OCI-LY1 (cell line): ENCODE data around the gene CDC25B.

Experiments used
- H2AFZ ChIP-seq: fragments of 200-600 bp; sonication (generic), shearing (Covaris generic); 2 replicates; pipeline ENCODE4 v1.6.0; 2014; ENCODE audit warnings: antibody characterized with exemption, mild to moderate bottlenecking, low read length
- H3F3A ChIP-seq: fragments of 200-600 bp; sonication (generic), shearing (Covaris generic); 2 replicates; pipeline ENCODE4 v1.6.0; 2014; ENCODE audit warnings: mild to moderate bottlenecking, antibody characterized with exemption, low read length, moderate library complexity; ENCODE audit not compliant: insufficient read depth
- H3K27ac ChIP-seq: fragments of 200-600 bp; sonication (generic); 2 replicates; pipeline ENCODE4 v1.5.1; 2014; ENCODE audit warnings: low read length, mixed run types, mild to moderate bottlenecking, low read depth; ENCODE audit not compliant: poor library complexity, severe bottlenecking
- H3K27me3 ChIP-seq: fragments of 200-600 bp; sonication (generic); 2 replicates; pipeline ENCODE4 v1.6.0; 2014; ENCODE audit warnings: antibody characterized with exemption, mild to moderate bottlenecking, low read length, moderate library complexity; ENCODE audit not compliant: insufficient read depth
- H3K36me3 ChIP-seq: fragments of 200-600 bp; sonication (generic); 2 replicates; pipeline ENCODE4 v1.6.1; 2014; ENCODE audit warnings: mild to moderate bottlenecking, antibody characterized with exemption, low read length, moderate library complexity, mixed read lengths; ENCODE audit not compliant: insufficient read depth
- H3K4me1 ChIP-seq: fragments of 200-600 bp; sonication (generic); 2 replicates; pipeline ENCODE4 v1.5.1; 2014; ENCODE audit warnings: mild to moderate bottlenecking, low read length, moderate library complexity; ENCODE audit not compliant: insufficient read depth, severe bottlenecking
- H3K4me2 ChIP-seq: fragments of 200-600 bp; sonication (generic), shearing (Covaris generic); 2 replicates; pipeline ENCODE4 v1.6.1; 2014; ENCODE audit warnings: low read length
- H3K4me3 ChIP-seq: fragments of 200-600 bp; sonication (generic); 2 replicates; pipeline ENCODE4 v1.5.1; 2014; ENCODE audit warnings: low read length, low read depth, mild to moderate bottlenecking, mixed read lengths; ENCODE audit not compliant: poor library complexity, severe bottlenecking
- H3K79me2 ChIP-seq: fragments of 200-600 bp; shearing (Covaris generic); 2 replicates; pipeline ENCODE4 v1.6.1; 2016; ENCODE audit warnings: mixed run types, low read length, mixed read lengths; ENCODE audit not compliant: insufficient read depth
- H3K9ac ChIP-seq: fragments of 200-600 bp; sonication (generic), shearing (Covaris generic); 2 replicates; pipeline ENCODE4 v1.6.1; 2014; ENCODE audit warnings: mild to moderate bottlenecking, low read length, mixed read lengths
- H3K9me2 ChIP-seq: fragments of 200-600 bp; sonication (generic), shearing (Covaris generic); 2 replicates; pipeline ENCODE4 v1.6.1; 2014; ENCODE audit warnings: low read depth, mild to moderate bottlenecking, low read length, mixed read lengths
- H3K9me3 ChIP-seq: fragments of 200-600 bp; shearing (Covaris generic); 2 replicates; pipeline ENCODE4 v1.6.1; 2014; ENCODE audit warnings: low read length, mixed read lengths
- H4K20me1 ChIP-seq: fragments of 200-600 bp; sonication (generic), shearing (Covaris generic); 2 replicates; pipeline ENCODE4 v1.6.0; 2016; ENCODE audit warnings: mild to moderate bottlenecking, low read length; ENCODE audit not compliant: insufficient read depth
- EZH2 ChIP-seq: fragments of 200-600 bp; sonication (generic), shearing (Covaris generic); IDR thresholded peaks from 2 replicates; pipeline ENCODE4 v1.8.0; 2017; ENCODE audit warnings: borderline replicate concordance, mixed run types, mild to moderate bottlenecking, antibody characterized with exemption, low read length, moderate library complexity, mixed read lengths
- TF ChIP-seq, protein P1 (sequence below): fragments of 200-600 bp; sonication (generic), shearing (Covaris generic); IDR thresholded peaks from 2 replicates; pipeline ENCODE4 v1.5.1; 2017; ENCODE audit warnings: mild to moderate bottlenecking, antibody characterized with exemption, low read length, moderate library complexity, mixed read lengths

CDC25B gene

GRCh38 chr20:3755814-3756480 lies 40.2 kb upstream of the CDC25B start:
- H3K9me2 ChIP-seq = no peaks in the 10 kb centered on the region
- H4K20me1 ChIP-seq = no peaks in the 10 kb centered on the region
- H3K27me3 ChIP-seq = no peaks in the 10 kb centered on the region
- peaks cover 4% of the 10 kb centered on the region for H3K4me1 ChIP-seq
- no peaks in the 10 kb centered on the region for H3K9me3 ChIP-seq
- H3K4me3 ChIP-seq = no peak overlapping the region
- H3K36me3 ChIP-seq = peaks cover 17% of the 10 kb centered on the region
- H3F3A ChIP-seq = no peaks in the 10 kb centered on the region
- H2AFZ ChIP-seq = no peak overlapping the region
- H3K79me2 ChIP-seq = no peaks in the 10 kb centered on the region
- TF ChIP-seq, protein P1, sequence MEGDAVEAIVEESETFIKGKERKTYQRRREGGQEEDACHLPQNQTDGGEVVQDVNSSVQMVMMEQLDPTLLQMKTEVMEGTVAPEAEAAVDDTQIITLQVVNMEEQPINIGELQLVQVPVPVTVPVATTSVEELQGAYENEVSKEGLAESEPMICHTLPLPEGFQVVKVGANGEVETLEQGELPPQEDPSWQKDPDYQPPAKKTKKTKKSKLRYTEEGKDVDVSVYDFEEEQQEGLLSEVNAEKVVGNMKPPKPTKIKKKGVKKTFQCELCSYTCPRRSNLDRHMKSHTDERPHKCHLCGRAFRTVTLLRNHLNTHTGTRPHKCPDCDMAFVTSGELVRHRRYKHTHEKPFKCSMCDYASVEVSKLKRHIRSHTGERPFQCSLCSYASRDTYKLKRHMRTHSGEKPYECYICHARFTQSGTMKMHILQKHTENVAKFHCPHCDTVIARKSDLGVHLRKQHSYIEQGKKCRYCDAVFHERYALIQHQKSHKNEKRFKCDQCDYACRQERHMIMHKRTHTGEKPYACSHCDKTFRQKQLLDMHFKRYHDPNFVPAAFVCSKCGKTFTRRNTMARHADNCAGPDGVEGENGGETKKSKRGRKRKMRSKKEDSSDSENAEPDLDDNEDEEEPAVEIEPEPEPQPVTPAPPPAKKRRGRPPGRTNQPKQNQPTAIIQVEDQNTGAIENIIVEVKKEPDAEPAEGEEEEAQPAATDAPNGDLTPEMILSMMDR = no peak
- no peak for TF ChIP-seq EZH2
- no peak overlapping the region for H3K27ac ChIP-seq
- H3K4me2 ChIP-seq = no peak overlapping the region
- no peak overlapping the region for H3K9ac ChIP-seq

GRCh38 chr20:3757268-3757667 lies 38.8 kb upstream of the CDC25B start:
- H3K9me2 ChIP-seq = no peaks in the 10 kb centered on the region
- TF ChIP-seq, protein P1 = no peak
- TF ChIP-seq EZH2 = no peak
- no peaks in the 10 kb centered on the region for H3F3A ChIP-seq
- no peaks in the 10 kb centered on the region for H4K20me1 ChIP-seq
- no peak overlapping the region for H2AFZ ChIP-seq
- H3K27me3 ChIP-seq = no peaks in the 10 kb centered on the region
- H3K4me2 ChIP-seq = no peak overlapping the region
- no peak overlapping the region for H3K4me3 ChIP-seq
- no peak overlapping the region for H3K27ac ChIP-seq
- peaks cover 24% of the 10 kb centered on the region for H3K36me3 ChIP-seq
- no peaks in the 10 kb centered on the region for H3K79me2 ChIP-seq
- H3K9me3 ChIP-seq = no peaks in the 10 kb centered on the region
- H3K9ac ChIP-seq = no peak overlapping the region
- H3K4me1 ChIP-seq = peaks cover 12% of the 10 kb centered on the region

DNA sequence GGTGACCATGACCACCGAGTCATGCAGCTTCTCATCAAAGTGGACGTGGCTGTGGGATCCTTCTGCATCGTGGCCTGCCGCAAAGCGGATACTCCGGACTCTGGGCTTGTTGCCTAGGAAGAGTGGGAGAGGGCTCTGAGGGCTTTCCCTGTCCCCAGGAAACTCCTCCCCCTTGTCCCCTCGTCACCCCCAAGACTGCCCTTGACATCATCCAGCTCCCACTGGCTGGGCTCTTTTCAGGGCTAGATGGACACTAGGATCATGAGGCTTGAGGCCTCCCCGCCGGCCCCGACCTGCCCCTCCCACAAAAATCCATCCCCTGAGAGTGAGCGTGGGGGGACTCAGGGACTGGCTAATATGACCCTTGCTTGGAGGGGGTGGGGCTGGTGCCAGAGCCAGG lies 37.5 kb upstream of the CDC25B start:
- no peaks in the 10 kb centered on the region for H3K9me3 ChIP-seq
- no peak for TF ChIP-seq EZH2
- TF ChIP-seq, protein P1 = no peak
- H2AFZ ChIP-seq = no peak overlapping the region
- H3K79me2 ChIP-seq = no peaks in the 10 kb centered on the region
- peaks cover 12% of the 10 kb centered on the region for H3K4me1 ChIP-seq
- peaks cover 24% of the 10 kb centered on the region for H3K36me3 ChIP-seq
- no peaks in the 10 kb centered on the region for H4K20me1 ChIP-seq
- H3K9ac ChIP-seq = no peak overlapping the region
- H3K27me3 ChIP-seq = no peaks in the 10 kb centered on the region
- no peak overlapping the region for H3K4me3 ChIP-seq
- H3K9me2 ChIP-seq = no peaks in the 10 kb centered on the region
- H3K4me2 ChIP-seq = no peak overlapping the region
- no peaks in the 10 kb centered on the region for H3F3A ChIP-seq
- no peak overlapping the region for H3K27ac ChIP-seq
